ENCODE results near the gene TENT4B. TPM values are rescaled to one million over a fixed set of nuclear protein-coding genes. Genes with fewer than 3 reads are reported as not detected.

The TENT4B gene
- total RNA-seq, 3 donors from 2014 or later: 10.6 to 20.0 (median 11.5) TPM

- Histone ChIP-seq H3K4me3 (no peak overlapping the region), H3K4me1 (ENCODE audit: low read depth) (peaks cover 11% of the 10 kb centered on the region), H3K9me3 (no peaks in the 10 kb centered on the region), H3K36me3 (ENCODE audit: low read depth) (no peaks in the 10 kb centered on the region)
- TF ChIP-seq CTCF (IDR thresholded peaks at IDR 0.05): no peak
- intact Hi-C loops (cut with DNase I, micrococcal nuclease): no loop called here
- DNase-seq: peak in 2 of 3 donors; percentile 28 to 56
- ATAC-seq: no peak
These were observed 122.6 kb downstream of the TENT4B start for GRCh38 chr16:50275428-50276325.

- H3K9me3 ChIP-seq: no peaks in the 10 kb centered on the region
- TF ChIP-seq CTCF (IDR thresholded peaks at IDR 0.05): no peak
- no peaks in the 10 kb centered on the region for H3K36me3 ChIP-seq (ENCODE audit: low read depth)
- DNase-seq (no peak), ATAC-seq (no peak)
- H3K4me3 ChIP-seq: no peak overlapping the region
- intact Hi-C loops (cut with DNase I, micrococcal nuclease): no loop called here
- peaks cover 14% of the 10 kb centered on the region for H3K4me1 ChIP-seq (ENCODE audit: low read depth)
These were observed 123.2 kb downstream of the TENT4B start for GRCh38 chr16:50276326-50276640.

GRCh38 chr16:50276801-50277555 lies 123.9 kb downstream of the TENT4B start:
- H3K4me3 ChIP-seq: no peak overlapping the region
- DNase-seq (no peak), ATAC-seq (no peak)
- TF ChIP-seq CTCF (IDR thresholded peaks at IDR 0.05): no peak
- no peaks in the 10 kb centered on the region for H3K36me3 ChIP-seq (ENCODE audit: low read depth)
- H3K9me3 ChIP-seq: no peaks in the 10 kb centered on the region
- intact Hi-C loops (cut with DNase I, micrococcal nuclease): no loop called here
- peaks cover 21% of the 10 kb centered on the region for H3K4me1 ChIP-seq (ENCODE audit: low read depth)

GRCh38 chr16:50278251-50278650 lies 125.1 kb downstream of the TENT4B start:
- intact Hi-C loops (cut with DNase I, micrococcal nuclease): no loop called here
- no peak for TF ChIP-seq CTCF (IDR thresholded peaks at IDR 0.05)
- H3K9me3 ChIP-seq: no peaks in the 10 kb centered on the region

DNA sequence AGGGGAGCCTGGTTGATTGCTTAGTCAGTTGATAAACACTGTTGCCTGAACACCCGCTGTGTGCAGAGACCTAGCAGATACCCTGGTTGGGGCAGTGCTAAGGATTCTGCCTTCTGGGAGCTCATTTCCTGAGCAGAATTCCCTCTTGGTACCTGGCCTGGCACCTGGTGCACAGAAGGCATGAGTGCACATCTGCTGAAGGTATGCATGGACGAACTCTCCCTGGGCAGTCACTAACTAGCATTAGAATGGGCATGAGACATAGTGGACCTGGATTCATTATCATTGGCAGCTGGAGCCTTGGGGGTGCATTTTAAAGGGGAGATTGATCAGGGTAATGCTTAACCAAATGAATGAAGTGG lies 126.4 kb downstream of the TENT4B start:
- H3K4me3 ChIP-seq: no peak overlapping the region
- DNase-seq (peak in 2 of 3 donors; percentile 14 to 17), ATAC-seq (peak; percentile 2)
- no peaks in the 10 kb centered on the region for H3K36me3 ChIP-seq (ENCODE audit: low read depth)
- intact Hi-C loops (cut with DNase I, micrococcal nuclease): no loop called here
- TF ChIP-seq CTCF (IDR thresholded peaks at IDR 0.05): no peak
- H3K9me3 ChIP-seq: no peaks in the 10 kb centered on the region
- H3K4me1 ChIP-seq (ENCODE audit: low read depth): peaks cover 29% of the 10 kb centered on the region

More at GRCh38 chr16:50278251-50278650, 125.1 kb downstream of the TENT4B start:
- Histone ChIP-seq H3K4me1 (ENCODE audit: low read depth) (peaks cover 23% of the 10 kb centered on the region), H3K4me3 (no peak overlapping the region), H3K36me3 (ENCODE audit: low read depth) (no peaks in the 10 kb centered on the region)
- DNase-seq: no peak
- ATAC-seq: no peak

All from mucosa of descending colon (tissue), 3 donors.